Thyroid gland (tissue), 4 donors: ENCODE measurements around the gene CCDC86.

ENCODE experiments used
- POLR2A ChIP-seq, 2 donors: fragments of 450-650 bp; IDR thresholded peaks; one replicate each; pipeline ENCODE4 v1.6.1; 2017; ENCODE audit warnings: antibody characterized with exemption in 2 of 2, mild to moderate bottlenecking in 2 of 2, moderate library complexity in 1 of 2
- TF ChIP-seq, protein P1 (sequence below), 6 experiments: fragments of 200-600 bp in 3 of 6; fragments of 450-650 bp in 3 of 6; sonication (generic) in 3 of 6; IDR thresholded peaks; one replicate each; pipeline ENCODE4 v1.5.1; 2016 to 2019; ENCODE audit warnings: antibody characterized with exemption in 6 of 6, mild to moderate bottlenecking in 2 of 6, inconsistent platforms in 1 of 6, moderate library complexity in 1 of 6

DNA sequence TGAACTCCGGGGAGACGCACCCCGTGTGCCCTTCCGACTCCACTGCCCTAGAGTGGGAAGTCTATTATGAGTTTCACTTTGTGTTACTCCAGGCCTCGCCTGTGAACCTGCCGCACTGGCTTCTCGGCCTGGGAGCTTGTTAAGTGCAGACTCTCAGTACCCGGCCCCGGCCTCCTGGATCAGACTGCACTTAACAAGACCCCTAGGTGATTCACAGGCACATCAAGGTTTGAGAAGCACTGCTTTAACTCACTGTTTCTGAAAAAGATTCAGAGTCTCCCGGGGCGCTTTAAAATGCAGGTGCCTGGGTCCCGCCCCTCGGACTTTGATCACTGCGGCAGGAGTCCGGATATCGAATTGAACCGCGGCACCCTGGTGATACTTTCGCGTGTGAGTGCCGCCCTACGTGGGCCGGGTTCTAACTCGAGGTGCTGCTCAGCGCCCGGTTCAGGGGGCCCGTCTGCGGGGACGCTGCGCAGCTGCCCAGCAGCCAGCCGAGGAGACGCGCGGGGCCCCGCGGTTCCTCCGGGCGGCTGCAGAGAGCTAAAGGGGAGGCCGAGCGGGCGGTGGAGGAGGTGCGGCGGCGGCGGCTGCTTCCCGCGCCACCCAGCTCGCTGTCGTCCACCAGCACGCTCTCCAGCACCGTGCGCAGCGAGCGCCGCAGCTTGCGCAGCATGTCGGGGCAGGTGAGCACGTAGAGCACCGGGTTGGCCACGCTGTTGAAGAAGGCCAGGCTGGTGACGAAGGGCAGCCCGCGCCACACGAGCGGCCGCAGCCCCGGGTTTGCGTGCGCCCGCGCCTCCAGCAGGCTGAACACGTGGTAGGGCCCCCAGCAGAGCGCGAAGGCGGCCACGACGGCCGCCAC is 10.4 kb downstream of the CCDC86 start:
- TF ChIP-seq, protein P1, sequence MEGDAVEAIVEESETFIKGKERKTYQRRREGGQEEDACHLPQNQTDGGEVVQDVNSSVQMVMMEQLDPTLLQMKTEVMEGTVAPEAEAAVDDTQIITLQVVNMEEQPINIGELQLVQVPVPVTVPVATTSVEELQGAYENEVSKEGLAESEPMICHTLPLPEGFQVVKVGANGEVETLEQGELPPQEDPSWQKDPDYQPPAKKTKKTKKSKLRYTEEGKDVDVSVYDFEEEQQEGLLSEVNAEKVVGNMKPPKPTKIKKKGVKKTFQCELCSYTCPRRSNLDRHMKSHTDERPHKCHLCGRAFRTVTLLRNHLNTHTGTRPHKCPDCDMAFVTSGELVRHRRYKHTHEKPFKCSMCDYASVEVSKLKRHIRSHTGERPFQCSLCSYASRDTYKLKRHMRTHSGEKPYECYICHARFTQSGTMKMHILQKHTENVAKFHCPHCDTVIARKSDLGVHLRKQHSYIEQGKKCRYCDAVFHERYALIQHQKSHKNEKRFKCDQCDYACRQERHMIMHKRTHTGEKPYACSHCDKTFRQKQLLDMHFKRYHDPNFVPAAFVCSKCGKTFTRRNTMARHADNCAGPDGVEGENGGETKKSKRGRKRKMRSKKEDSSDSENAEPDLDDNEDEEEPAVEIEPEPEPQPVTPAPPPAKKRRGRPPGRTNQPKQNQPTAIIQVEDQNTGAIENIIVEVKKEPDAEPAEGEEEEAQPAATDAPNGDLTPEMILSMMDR (IDR thresholded peaks at IDR 0.05) = no peak
- no peak for TF ChIP-seq POLR2A (IDR thresholded peaks at IDR 0.05)
